Measurements from ENCODE around the gene WWOX. TPM values are rescaled to one million over a fixed set of nuclear protein-coding genes. Genes with fewer than 3 reads are reported as not detected.

Gene WWOX
- total RNA-seq, 1 experiment from 2014 or later = 35.6 TPM

GRCh38 chr16:78177987-78178386 is 78.5 kb downstream of the WWOX start:
- Histone ChIP-seq H2AFZ (no peak overlapping the region), H3K36me3 (ENCODE audit: low read depth) (no peaks in the 10 kb centered on the region), H3K4me2 (no peak overlapping the region), H3K9me3 (ENCODE audit: insufficient read depth, low read depth) (no peaks in the 10 kb centered on the region), H4K20me1 (ENCODE audit: insufficient read depth) (no peaks in the 10 kb centered on the region; the same call in 1 of the 2 replicates), H3K27me3 (ENCODE audit: insufficient read depth, low read depth) (no peaks in the 10 kb centered on the region), H3K9me2 (ENCODE audit: insufficient read depth) (no peaks in the 10 kb centered on the region), H3K27ac (no peak overlapping the region), H3K79me2 (ENCODE audit: low read depth) (no peaks in the 10 kb centered on the region), H3F3A (ENCODE audit: insufficient read depth, low read depth) (no peaks in the 10 kb centered on the region), H3K4me1 (replicated peaks; ENCODE audit: insufficient read depth) (no peaks in the 10 kb centered on the region), H3K4me3 (no peak overlapping the region)
- POLR2A ChIA-PET (ENCODE audit: unreplicated experiment) = no interaction called here
- TF ChIP-seq EZH2 (IDR thresholded peaks at IDR 0.05; ENCODE audit: low read depth) (no peak), CTCF (conservative IDR thresholded peaks at IDR 0.05) (no peak)
- BruUV-seq (replicated peaks) = no TSS peak
- intact Hi-C loops (cut with micrococcal nuclease; ENCODE audit: unreplicated experiment) = no loop called here
- CTCF ChIA-PET = no interaction called here
- no peak for DNase-seq

GRCh38 chr16:78179666-78180065 is 80.2 kb downstream of the WWOX start:
- H4K20me1 ChIP-seq (ENCODE audit: insufficient read depth) = no peaks in the 10 kb centered on the region; the same call in 1 of the 2 replicates
- H3K4me1 ChIP-seq (replicated peaks; ENCODE audit: insufficient read depth) = no peaks in the 10 kb centered on the region
- H3K4me3 ChIP-seq = no peak overlapping the region
- no peak for DNase-seq
- no peak overlapping the region for H2AFZ ChIP-seq
- no TSS peak for BruUV-seq (replicated peaks)
- H3K27me3 ChIP-seq (ENCODE audit: insufficient read depth, low read depth) = no peaks in the 10 kb centered on the region
- H3K4me2 ChIP-seq = no peak overlapping the region
- H3K9me2 ChIP-seq (ENCODE audit: insufficient read depth) = no peaks in the 10 kb centered on the region
- H3K36me3 ChIP-seq (ENCODE audit: low read depth) = no peaks in the 10 kb centered on the region
- H3K27ac ChIP-seq = no peak overlapping the region
- CTCF ChIA-PET = no interaction called here
- H3F3A ChIP-seq (ENCODE audit: insufficient read depth, low read depth) = no peaks in the 10 kb centered on the region
- no peaks in the 10 kb centered on the region for H3K79me2 ChIP-seq (ENCODE audit: low read depth)
- TF ChIP-seq CTCF (conservative IDR thresholded peaks at IDR 0.05) (no peak), EZH2 (IDR thresholded peaks at IDR 0.05; ENCODE audit: low read depth) (no peak)
- H3K9me3 ChIP-seq (ENCODE audit: insufficient read depth, low read depth) = no peaks in the 10 kb centered on the region
- intact Hi-C loops (cut with micrococcal nuclease; ENCODE audit: unreplicated experiment) = no loop called here
- POLR2A ChIA-PET (ENCODE audit: unreplicated experiment) = no interaction called here

- Histone ChIP-seq H3K4me1 (replicated peaks; ENCODE audit: insufficient read depth) (no peaks in the 10 kb centered on the region), H3K9me2 (ENCODE audit: insufficient read depth) (no peaks in the 10 kb centered on the region), H2AFZ (no peak overlapping the region), H3K27ac (no peak overlapping the region), H4K20me1 (ENCODE audit: insufficient read depth) (no peaks in the 10 kb centered on the region; the same call in 1 of the 2 replicates), H3K36me3 (ENCODE audit: low read depth) (no peaks in the 10 kb centered on the region), H3K4me2 (no peak overlapping the region), H3K9me3 (ENCODE audit: insufficient read depth, low read depth) (no peaks in the 10 kb centered on the region), H3F3A (ENCODE audit: insufficient read depth, low read depth) (no peaks in the 10 kb centered on the region), H3K27me3 (ENCODE audit: insufficient read depth, low read depth) (no peaks in the 10 kb centered on the region), H3K79me2 (ENCODE audit: low read depth) (no peaks in the 10 kb centered on the region), H3K4me3 (no peak overlapping the region)
- DNase-seq = no peak
- ChIA-PET POLR2A (ENCODE audit: unreplicated experiment) (no interaction called here), CTCF (no interaction called here)
- intact Hi-C loops (cut with micrococcal nuclease; ENCODE audit: unreplicated experiment) = no loop called here
- no TSS peak for BruUV-seq (replicated peaks)
- TF ChIP-seq EZH2 (IDR thresholded peaks at IDR 0.05; ENCODE audit: low read depth) (no peak), CTCF (conservative IDR thresholded peaks at IDR 0.05) (no peak)
These were observed 80.9 kb downstream of the WWOX start for GRCh38 chr16:78180349-78180748.

Data from PC-9 (cell line).